ENCODE measurements around the gene TP53BP2.

- TF ChIP-seq POLR2A (IDR thresholded peaks at IDR 0.05) (no peak), CTCF (IDR thresholded peaks at IDR 0.05) (no peak)
These were observed 18.5 kb downstream of the TP53BP2 start for GRCh38 chr1:223827193-223827663.
